H1 (cell line): ENCODE results near the gene CPA1. TPM values are rescaled to one million over a fixed set of nuclear protein-coding genes. Genes with fewer than 3 reads are reported as not detected.

Source experiments
- CHD7 ChIP-seq: fragments of 300-600 bp; sonication (generic); IDR thresholded peaks from 2 replicates; pipeline ENCODE4 v1.7.1; 2012; ENCODE audit warnings: low read length, moderate library complexity, mild to moderate bottlenecking, inconsistent platforms; ENCODE audit not compliant: insufficient replicate concordance
- CTCF ChIP-seq, 3 experiments: IDR thresholded peaks; 1 replicate in 2 of 3; 2 replicates in 1 of 3; pipeline versions ENCODE4 v1.5.1 to v1.6.1; 2011; ENCODE audit warnings: low read length in 3 of 3, mild to moderate bottlenecking in 3 of 3, inconsistent platforms in 2 of 3, low read depth in 1 of 3, moderate library complexity in 1 of 3; ENCODE audit not compliant: insufficient read depth in 1 of 3; ENCODE audit errors: control extremely low read depth in 1 of 3
- polyA plus RNA-seq, 7 experiments: library from polyadenylated mRNA; depleted of rRNA in 3 of 7; stranded (reverse) in 5 of 7; unstranded in 2 of 7; fragments of >200 nt in 5 of 7; fragments of 200-250 nt in 2 of 7; gene quantifications; 1 replicate in 5 of 7; 2 replicates in 1 of 7; 4 replicates in 1 of 7; pipeline versions ENCODE4 v1.2.1 to v1.2.3, GENCODE V29; 2011 to 2013; ENCODE audit warnings: missing spikeins in 2 of 7, mixed read lengths in 2 of 7
- total RNA-seq: library from RNA; stranded (reverse); fragmentation: NEBNext Ultra II Directional; extraction: Animal tissue kit (Norgen Biotek cat#: 25700); gene quantifications from 2 replicates; pipeline ENCODE4 v1.2.1, GENCODE V29; 2021

CPA1 gene
- total and polyA plus RNA-seq, 2 of the 8 experiments (the other 6 are each of a cell fraction or from before 2014, with no cell fraction given), result not detected

GRCh38 chr7:130333832-130334231, 46.5 kb upstream of the CPA1 start (continued):
- TF ChIP-seq CHD7 (no peak), CTCF (IDR thresholded peaks at IDR 0.05; ENCODE audit: control extremely low read depth in 1 of 3, insufficient read depth in 1 of 3, low read depth in 1 of 3, low read length in 3 of 3) (no peak)
- TF ChIP-seq, all 59 proteins: peak for 0
